Measurements from ENCODE around the gene SLC22A15.
A peak's percentile ranks its signal among the peaks of the same experiment; 100 is the strongest.

The SLC22A15 gene

GRCh38 chr1:115976062-115976920 is at the start of gene SLC22A15:
Gene SLC22A15 (plus strand): TSS chr1:115976513. CDS start chr1:115976628, 115 bp downstream.
- Histone ChIP-seq H3K27ac (ENCODE audit: extremely low read depth, low read depth, low read length) (peak within 1 kb of the TSS; percentile 45; the same call in 1 of the 2 replicates), H3K4me3 (ENCODE audit: low read depth, low read length) (peak within 1 kb of the TSS; percentile 67), H3K36me3 (ENCODE audit: control insufficient read depth in 2 of 2, insufficient read depth in 1 of 2, low read length in 2 of 2) (no peaks in the 10 kb centered on the region), H3K9me3 (ENCODE audit: control insufficient read depth, insufficient read depth, low read depth, low read length) (no peaks in the 10 kb centered on the region), H3K4me1 (ENCODE audit: control insufficient read depth, insufficient read depth, low read length) (no peaks in the 10 kb centered on the region)
- ChIA-PET POLR2A (interaction anchor here (0.6 kb wide), 1 partner anchor 85 kb away, joined by 3 read pairs; no protein-coding TSS in a partner anchor), CTCF (no interaction called here)
- TF ChIP-seq, protein P1, sequence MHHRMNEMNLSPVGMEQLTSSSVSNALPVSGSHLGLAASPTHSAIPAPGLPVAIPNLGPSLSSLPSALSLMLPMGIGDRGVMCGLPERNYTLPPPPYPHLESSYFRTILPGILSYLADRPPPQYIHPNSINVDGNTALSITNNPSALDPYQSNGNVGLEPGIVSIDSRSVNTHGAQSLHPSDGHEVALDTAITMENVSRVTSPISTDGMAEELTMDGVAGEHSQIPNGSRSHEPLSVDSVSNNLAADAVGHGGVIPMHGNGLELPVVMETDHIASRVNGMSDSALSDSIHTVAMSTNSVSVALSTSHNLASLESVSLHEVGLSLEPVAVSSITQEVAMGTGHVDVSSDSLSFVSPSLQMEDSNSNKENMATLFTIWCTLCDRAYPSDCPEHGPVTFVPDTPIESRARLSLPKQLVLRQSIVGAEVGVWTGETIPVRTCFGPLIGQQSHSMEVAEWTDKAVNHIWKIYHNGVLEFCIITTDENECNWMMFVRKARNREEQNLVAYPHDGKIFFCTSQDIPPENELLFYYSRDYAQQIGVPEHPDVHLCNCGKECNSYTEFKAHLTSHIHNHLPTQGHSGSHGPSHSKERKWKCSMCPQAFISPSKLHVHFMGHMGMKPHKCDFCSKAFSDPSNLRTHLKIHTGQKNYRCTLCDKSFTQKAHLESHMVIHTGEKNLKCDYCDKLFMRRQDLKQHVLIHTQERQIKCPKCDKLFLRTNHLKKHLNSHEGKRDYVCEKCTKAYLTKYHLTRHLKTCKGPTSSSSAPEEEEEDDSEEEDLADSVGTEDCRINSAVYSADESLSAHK (tag by site-specific recombination; IDR thresholded peaks at IDR 0.05), result 0 out of 2 replicates have a peak, but pooled peaks have one; percentile 9
- peak; percentile 89 for TF ChIP-seq ZBTB20 (tag by site-specific recombination; IDR thresholded peaks at IDR 0.05)
- TF ChIP-seq ZNF561 (tag by site-specific recombination; IDR thresholded peaks at IDR 0.05; ENCODE audit: borderline replicate concordance), result peak; percentile 57; the same call in 1 of the 2 replicates
- 0 out of 2 replicates have a peak, but pooled peaks have one; percentile 16 for TF ChIP-seq SP2 (tag by site-specific recombination; IDR thresholded peaks at IDR 0.05)
- TF ChIP-seq ZNF600 (tag by site-specific recombination; IDR thresholded peaks at IDR 0.05), result 0 out of 2 replicates have a peak, but pooled peaks have one; percentile 12
- TF ChIP-seq, protein P2, sequence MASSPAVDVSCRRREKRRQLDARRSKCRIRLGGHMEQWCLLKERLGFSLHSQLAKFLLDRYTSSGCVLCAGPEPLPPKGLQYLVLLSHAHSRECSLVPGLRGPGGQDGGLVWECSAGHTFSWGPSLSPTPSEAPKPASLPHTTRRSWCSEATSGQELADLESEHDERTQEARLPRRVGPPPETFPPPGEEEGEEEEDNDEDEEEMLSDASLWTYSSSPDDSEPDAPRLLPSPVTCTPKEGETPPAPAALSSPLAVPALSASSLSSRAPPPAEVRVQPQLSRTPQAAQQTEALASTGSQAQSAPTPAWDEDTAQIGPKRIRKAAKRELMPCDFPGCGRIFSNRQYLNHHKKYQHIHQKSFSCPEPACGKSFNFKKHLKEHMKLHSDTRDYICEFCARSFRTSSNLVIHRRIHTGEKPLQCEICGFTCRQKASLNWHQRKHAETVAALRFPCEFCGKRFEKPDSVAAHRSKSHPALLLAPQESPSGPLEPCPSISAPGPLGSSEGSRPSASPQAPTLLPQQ (tag by site-specific recombination; IDR thresholded peaks at IDR 0.05), result peak; percentile 58; the same call in 1 of the 2 replicates
- 0 out of 2 replicates have a peak, but pooled peaks have one; percentile 18 for TF ChIP-seq ZBTB17 (tag by site-specific recombination; IDR thresholded peaks at IDR 0.05)
- peak; percentile 42; the same call in 1 of the 2 replicates for TF ChIP-seq EGR2 (tag by site-specific recombination; IDR thresholded peaks at IDR 0.05; ENCODE audit: low read depth)
- TF ChIP-seq, protein P3, sequence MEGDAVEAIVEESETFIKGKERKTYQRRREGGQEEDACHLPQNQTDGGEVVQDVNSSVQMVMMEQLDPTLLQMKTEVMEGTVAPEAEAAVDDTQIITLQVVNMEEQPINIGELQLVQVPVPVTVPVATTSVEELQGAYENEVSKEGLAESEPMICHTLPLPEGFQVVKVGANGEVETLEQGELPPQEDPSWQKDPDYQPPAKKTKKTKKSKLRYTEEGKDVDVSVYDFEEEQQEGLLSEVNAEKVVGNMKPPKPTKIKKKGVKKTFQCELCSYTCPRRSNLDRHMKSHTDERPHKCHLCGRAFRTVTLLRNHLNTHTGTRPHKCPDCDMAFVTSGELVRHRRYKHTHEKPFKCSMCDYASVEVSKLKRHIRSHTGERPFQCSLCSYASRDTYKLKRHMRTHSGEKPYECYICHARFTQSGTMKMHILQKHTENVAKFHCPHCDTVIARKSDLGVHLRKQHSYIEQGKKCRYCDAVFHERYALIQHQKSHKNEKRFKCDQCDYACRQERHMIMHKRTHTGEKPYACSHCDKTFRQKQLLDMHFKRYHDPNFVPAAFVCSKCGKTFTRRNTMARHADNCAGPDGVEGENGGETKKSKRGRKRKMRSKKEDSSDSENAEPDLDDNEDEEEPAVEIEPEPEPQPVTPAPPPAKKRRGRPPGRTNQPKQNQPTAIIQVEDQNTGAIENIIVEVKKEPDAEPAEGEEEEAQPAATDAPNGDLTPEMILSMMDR (tag by site-specific recombination; IDR thresholded peaks at IDR 0.05), result 0 out of 2 replicates have a peak, but pooled peaks have one; percentile 30
- TF ChIP-seq, protein P4, sequence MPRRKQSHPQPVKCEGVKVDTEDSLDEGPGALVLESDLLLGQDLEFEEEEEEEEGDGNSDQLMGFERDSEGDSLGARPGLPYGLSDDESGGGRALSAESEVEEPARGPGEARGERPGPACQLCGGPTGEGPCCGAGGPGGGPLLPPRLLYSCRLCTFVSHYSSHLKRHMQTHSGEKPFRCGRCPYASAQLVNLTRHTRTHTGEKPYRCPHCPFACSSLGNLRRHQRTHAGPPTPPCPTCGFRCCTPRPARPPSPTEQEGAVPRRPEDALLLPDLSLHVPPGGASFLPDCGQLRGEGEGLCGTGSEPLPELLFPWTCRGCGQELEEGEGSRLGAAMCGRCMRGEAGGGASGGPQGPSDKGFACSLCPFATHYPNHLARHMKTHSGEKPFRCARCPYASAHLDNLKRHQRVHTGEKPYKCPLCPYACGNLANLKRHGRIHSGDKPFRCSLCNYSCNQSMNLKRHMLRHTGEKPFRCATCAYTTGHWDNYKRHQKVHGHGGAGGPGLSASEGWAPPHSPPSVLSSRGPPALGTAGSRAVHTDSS (tag by site-specific recombination; IDR thresholded peaks at IDR 0.05), result no peak
- TF ChIP-seq ZNF354C (tag by site-specific recombination; IDR thresholded peaks at IDR 0.05; ENCODE audit: borderline replicate concordance, low read depth), result no peak
- TF ChIP-seq, protein P5, sequence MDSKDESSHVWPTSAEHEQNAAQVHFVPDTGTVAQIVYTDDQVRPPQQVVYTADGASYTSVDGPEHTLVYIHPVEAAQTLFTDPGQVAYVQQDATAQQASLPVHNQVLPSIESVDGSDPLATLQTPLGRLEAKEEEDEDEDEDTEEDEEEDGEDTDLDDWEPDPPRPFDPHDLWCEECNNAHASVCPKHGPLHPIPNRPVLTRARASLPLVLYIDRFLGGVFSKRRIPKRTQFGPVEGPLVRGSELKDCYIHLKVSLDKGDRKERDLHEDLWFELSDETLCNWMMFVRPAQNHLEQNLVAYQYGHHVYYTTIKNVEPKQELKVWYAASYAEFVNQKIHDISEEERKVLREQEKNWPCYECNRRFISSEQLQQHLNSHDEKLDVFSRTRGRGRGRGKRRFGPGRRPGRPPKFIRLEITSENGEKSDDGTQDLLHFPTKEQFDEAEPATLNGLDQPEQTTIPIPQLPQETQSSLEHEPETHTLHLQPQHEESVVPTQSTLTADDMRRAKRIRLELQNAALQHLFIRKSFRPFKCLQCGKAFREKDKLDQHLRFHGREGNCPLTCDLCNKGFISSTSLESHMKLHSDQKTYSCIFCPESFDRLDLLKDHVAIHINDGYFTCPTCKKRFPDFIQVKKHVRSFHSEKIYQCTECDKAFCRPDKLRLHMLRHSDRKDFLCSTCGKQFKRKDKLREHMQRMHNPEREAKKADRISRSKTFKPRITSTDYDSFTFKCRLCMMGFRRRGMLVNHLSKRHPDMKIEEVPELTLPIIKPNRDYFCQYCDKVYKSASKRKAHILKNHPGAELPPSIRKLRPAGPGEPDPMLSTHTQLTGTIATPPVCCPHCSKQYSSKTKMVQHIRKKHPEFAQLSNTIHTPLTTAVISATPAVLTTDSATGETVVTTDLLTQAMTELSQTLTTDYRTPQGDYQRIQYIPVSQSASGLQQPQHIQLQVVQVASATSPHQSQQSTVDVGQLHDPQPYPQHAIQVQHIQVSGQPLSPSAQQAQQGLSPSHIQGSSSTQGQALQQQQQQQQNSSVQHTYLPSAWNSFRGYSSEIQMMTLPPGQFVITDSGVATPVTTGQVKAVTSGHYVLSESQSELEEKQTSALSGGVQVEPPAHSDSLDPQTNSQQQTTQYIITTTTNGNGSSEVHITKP (tag by site-specific recombination; IDR thresholded peaks at IDR 0.05), result peak; percentile 68
- peak; percentile 70 for TF ChIP-seq ZSCAN30 (tag by site-specific recombination; IDR thresholded peaks at IDR 0.05)
- TF ChIP-seq ZNF792 (tag by site-specific recombination; IDR thresholded peaks at IDR 0.05), result 0 out of 2 replicates have a peak, but pooled peaks have one; percentile 43
- TF ChIP-seq KLF1 (tag by site-specific recombination; IDR thresholded peaks at IDR 0.05), result peak; percentile 46
- no peak for TF ChIP-seq ZNF394 (tag by site-specific recombination; IDR thresholded peaks at IDR 0.05; ENCODE audit: borderline replicate concordance)
- TF ChIP-seq ZBTB48 (tag by site-specific recombination; IDR thresholded peaks at IDR 0.05), result peak; percentile 44; the same call in 1 of the 2 replicates
- no peak for TF ChIP-seq ZNF223 (tag by site-specific recombination; IDR thresholded peaks at IDR 0.05)
- peak; percentile 61; the same call in 1 of the 2 replicates for TF ChIP-seq ZFHX2 (tag by site-specific recombination; conservative IDR thresholded peaks at IDR 0.05)
- no peak for TF ChIP-seq ZEB2 (tag by site-specific recombination; IDR thresholded peaks at IDR 0.05)
- peak; percentile 75 for TF ChIP-seq ZBTB26 (tag by site-specific recombination; optimal IDR thresholded peaks at IDR 0.05)
- TF ChIP-seq SP3 (tag by site-specific recombination; IDR thresholded peaks at IDR 0.05), result peak; percentile 60; the same call in 1 of the 2 replicates
- peak; percentile 100 for TF ChIP-seq ZSCAN16 (tag by site-specific recombination; IDR thresholded peaks at IDR 0.05)
- no peak for TF ChIP-seq MYNN (tag by site-specific recombination; IDR thresholded peaks at IDR 0.05; ENCODE audit: borderline replicate concordance)
